OCI-LY1 (cell line): ENCODE measurements around the gene TNRC6A.

Experiments used
- H2AFZ ChIP-seq: fragments of 200-600 bp; sonication (generic), shearing (Covaris generic); 2 replicates; pipeline ENCODE4 v1.6.0; 2014; ENCODE audit warnings: antibody characterized with exemption, mild to moderate bottlenecking, low read length
- H3F3A ChIP-seq: fragments of 200-600 bp; sonication (generic), shearing (Covaris generic); 2 replicates; pipeline ENCODE4 v1.6.0; 2014; ENCODE audit warnings: mild to moderate bottlenecking, antibody characterized with exemption, low read length, moderate library complexity; ENCODE audit not compliant: insufficient read depth
- H3K27ac ChIP-seq: fragments of 200-600 bp; sonication (generic); 2 replicates; pipeline ENCODE4 v1.5.1; 2014; ENCODE audit warnings: low read length, mixed run types, mild to moderate bottlenecking, low read depth; ENCODE audit not compliant: poor library complexity, severe bottlenecking
- H3K27me3 ChIP-seq: fragments of 200-600 bp; sonication (generic); 2 replicates; pipeline ENCODE4 v1.6.0; 2014; ENCODE audit warnings: antibody characterized with exemption, mild to moderate bottlenecking, low read length, moderate library complexity; ENCODE audit not compliant: insufficient read depth
- H3K36me3 ChIP-seq: fragments of 200-600 bp; sonication (generic); 2 replicates; pipeline ENCODE4 v1.6.1; 2014; ENCODE audit warnings: mild to moderate bottlenecking, antibody characterized with exemption, low read length, moderate library complexity, mixed read lengths; ENCODE audit not compliant: insufficient read depth
- H3K4me1 ChIP-seq: fragments of 200-600 bp; sonication (generic); 2 replicates; pipeline ENCODE4 v1.5.1; 2014; ENCODE audit warnings: mild to moderate bottlenecking, low read length, moderate library complexity; ENCODE audit not compliant: insufficient read depth, severe bottlenecking
- H3K4me2 ChIP-seq: fragments of 200-600 bp; sonication (generic), shearing (Covaris generic); 2 replicates; pipeline ENCODE4 v1.6.1; 2014; ENCODE audit warnings: low read length
- H3K4me3 ChIP-seq: fragments of 200-600 bp; sonication (generic); 2 replicates; pipeline ENCODE4 v1.5.1; 2014; ENCODE audit warnings: low read length, low read depth, mild to moderate bottlenecking, mixed read lengths; ENCODE audit not compliant: poor library complexity, severe bottlenecking
- H3K79me2 ChIP-seq: fragments of 200-600 bp; shearing (Covaris generic); 2 replicates; pipeline ENCODE4 v1.6.1; 2016; ENCODE audit warnings: mixed run types, low read length, mixed read lengths; ENCODE audit not compliant: insufficient read depth
- H3K9ac ChIP-seq: fragments of 200-600 bp; sonication (generic), shearing (Covaris generic); 2 replicates; pipeline ENCODE4 v1.6.1; 2014; ENCODE audit warnings: mild to moderate bottlenecking, low read length, mixed read lengths
- H3K9me2 ChIP-seq: fragments of 200-600 bp; sonication (generic), shearing (Covaris generic); 2 replicates; pipeline ENCODE4 v1.6.1; 2014; ENCODE audit warnings: low read depth, mild to moderate bottlenecking, low read length, mixed read lengths
- H3K9me3 ChIP-seq: fragments of 200-600 bp; shearing (Covaris generic); 2 replicates; pipeline ENCODE4 v1.6.1; 2014; ENCODE audit warnings: low read length, mixed read lengths
- H4K20me1 ChIP-seq: fragments of 200-600 bp; sonication (generic), shearing (Covaris generic); 2 replicates; pipeline ENCODE4 v1.6.0; 2016; ENCODE audit warnings: mild to moderate bottlenecking, low read length; ENCODE audit not compliant: insufficient read depth
- CTCF ChIP-seq: fragments of 200-600 bp; sonication (generic), shearing (Covaris generic); IDR thresholded peaks from 2 replicates; pipeline ENCODE4 v1.5.1; 2017; ENCODE audit warnings: mild to moderate bottlenecking, antibody characterized with exemption, low read length, moderate library complexity, mixed read lengths
- EZH2 ChIP-seq: fragments of 200-600 bp; sonication (generic), shearing (Covaris generic); IDR thresholded peaks from 2 replicates; pipeline ENCODE4 v1.8.0; 2017; ENCODE audit warnings: borderline replicate concordance, mixed run types, mild to moderate bottlenecking, antibody characterized with exemption, low read length, moderate library complexity, mixed read lengths

Gene TNRC6A

GRCh38 chr16:24683847-24684493 is 45.5 kb upstream of the TNRC6A start:
- no peaks in the 10 kb centered on the region for H3K4me1 ChIP-seq
- no peak overlapping the region for H3K4me3 ChIP-seq
- H3K36me3 ChIP-seq: no peaks in the 10 kb centered on the region
- H3K9me2 ChIP-seq: no peaks in the 10 kb centered on the region
- H3F3A ChIP-seq: no peaks in the 10 kb centered on the region
- no peaks in the 10 kb centered on the region for H4K20me1 ChIP-seq
- no peak overlapping the region for H3K9ac ChIP-seq
- no peaks in the 10 kb centered on the region for H3K79me2 ChIP-seq
- no peak overlapping the region for H2AFZ ChIP-seq
- H3K27ac ChIP-seq: no peak overlapping the region
- H3K4me2 ChIP-seq: no peak overlapping the region
- no peaks in the 10 kb centered on the region for H3K27me3 ChIP-seq
- TF ChIP-seq EZH2 (no peak), CTCF (no peak)
- no peaks in the 10 kb centered on the region for H3K9me3 ChIP-seq

GRCh38 chr16:24685539-24686432 is 43.7 kb upstream of the TNRC6A start:
- Histone ChIP-seq H3K4me1 (no peaks in the 10 kb centered on the region), H3F3A (no peaks in the 10 kb centered on the region), H3K9ac (no peak overlapping the region), H4K20me1 (no peaks in the 10 kb centered on the region), H3K4me3 (no peak overlapping the region), H3K9me3 (no peaks in the 10 kb centered on the region), H2AFZ (no peak overlapping the region), H3K36me3 (no peaks in the 10 kb centered on the region), H3K27me3 (no peaks in the 10 kb centered on the region), H3K9me2 (no peaks in the 10 kb centered on the region), H3K4me2 (no peak overlapping the region), H3K27ac (no peak overlapping the region), H3K79me2 (no peaks in the 10 kb centered on the region)
- TF ChIP-seq CTCF (no peak), EZH2 (no peak)

GRCh38 chr16:24686678-24687077 is 42.8 kb upstream of the TNRC6A start:
- Histone ChIP-seq H3K9me3 (no peaks in the 10 kb centered on the region), H3K9ac (no peak overlapping the region), H3K4me3 (no peak overlapping the region), H3K79me2 (no peaks in the 10 kb centered on the region), H3K9me2 (no peaks in the 10 kb centered on the region), H3K4me1 (no peaks in the 10 kb centered on the region), H3F3A (no peaks in the 10 kb centered on the region), H3K4me2 (no peak overlapping the region), H3K27me3 (no peaks in the 10 kb centered on the region), H3K27ac (no peak overlapping the region), H4K20me1 (no peaks in the 10 kb centered on the region), H2AFZ (no peak overlapping the region), H3K36me3 (no peaks in the 10 kb centered on the region)
- TF ChIP-seq CTCF (no peak), EZH2 (no peak)
